Colonic mucosa (tissue), 4 donors: ENCODE data around the gene NEFH. TPM values are rescaled to one million over a fixed set of nuclear protein-coding genes. Genes with fewer than 3 reads are reported as not detected.
"Not testable (repeated sequence)": the region's sequence is repeated elsewhere in the genome, so short reads cannot be mapped to it uniquely, and the experiment has no call there.

Source experiments
- DNase-seq: peaks from one replicate; pipeline ENCODE4 v3.0.0-alpha.2; 2020
- H3K27ac ChIP-seq: fragments of 200-600 bp; one replicate; pipeline ENCODE4 v1.8.0; 2021
- H3K27me3 ChIP-seq: fragments of 200-600 bp; one replicate; pipeline ENCODE4 v1.8.0; 2021
- H3K36me3 ChIP-seq: fragments of 200-600 bp; one replicate; pipeline ENCODE4 v1.8.0; 2021
- H3K4me1 ChIP-seq: fragments of 200-600 bp; one replicate; pipeline ENCODE4 v1.8.0; 2021; ENCODE audit warnings: mild to moderate bottlenecking
- H3K4me3 ChIP-seq: fragments of 200-600 bp; one replicate; pipeline ENCODE4 v1.8.0; 2021
- H3K9ac ChIP-seq, 2 donors: one replicate each; pipeline ENCODE4 v1.7.0; 2013; ENCODE audit warnings: control low read depth in 2 of 2, low read depth in 2 of 2, low read length in 2 of 2
- H3K9me3 ChIP-seq: fragments of 200-600 bp; one replicate; pipeline ENCODE4 v1.8.0; 2021
- CTCF ChIP-seq: fragments of 200-600 bp; IDR thresholded peaks from one replicate; pipeline ENCODE4 v1.8.0; 2022; ENCODE audit warnings: antibody characterized with exemption, mild to moderate bottlenecking
- intact Hi-C: fragments of 100-400 bp; cut with DNase I; formaldehyde crosslinking; loops from one replicate; pipeline ENCODE4 v1.14.1; 2022
- total RNA-seq, 2 donors: library from RNA; stranded (reverse); fragmentation: NEBNext Ultra II Directional in 1 of 2; extraction: Animal tissue kit (Norgen Biotek cat#: 25700) in 1 of 2; gene quantifications; one replicate each; pipeline ENCODE4 v1.2.1, GENCODE V29; 2021
- donor health status: healthy.
- donor health status: DM: no; HTN: no; CAD: no.
- donor health status: DM: no; HTN: no; CAD: no.

The NEFH gene
- total RNA-seq: under 1 TPM; 0.42 TPM

- no peak for DNase-seq
- intact Hi-C loops: no loop called here
- H3K27me3 ChIP-seq: peaks cover 22% of the 10 kb centered on the region
Measured at GRCh38 chr22:29479417-29480261, at the start of gene NEFH. Gene NEFH, plus strand, starts transcription at chr22:29480218. Its CDS starts 45 bp downstream, at chr22:29480263.

GRCh38 chr22:29431986-29432385 is 48.0 kb upstream of the NEFH start:
- H3K4me3 ChIP-seq: no peak overlapping the region
- DNase-seq: no peak
- no peaks in the 10 kb centered on the region for H3K36me3 ChIP-seq
- intact Hi-C loops: no loop called here
- H3K9me3 ChIP-seq: no peaks in the 10 kb centered on the region
- no peaks in the 10 kb centered on the region for H3K4me1 ChIP-seq
- no peak for TF ChIP-seq CTCF
- no peak overlapping the region for H3K27ac ChIP-seq
- no peak overlapping the region for H3K9ac ChIP-seq
- H3K27me3 ChIP-seq: no peaks in the 10 kb centered on the region

More at GRCh38 chr22:29479417-29480261, at the start of gene NEFH:
- Histone ChIP-seq H3K4me1 (no peaks in the 10 kb centered on the region), H3K36me3 (no peaks in the 10 kb centered on the region), H3K9ac (no peak within 1 kb of the TSS), H3K27ac (no peak within 1 kb of the TSS), H3K4me3 (no peak within 1 kb of the TSS), H3K9me3 (no peaks in the 10 kb centered on the region)
- TF ChIP-seq CTCF: no peak

- no peaks in the 10 kb centered on the region for H3K27me3 ChIP-seq
- no peak for TF ChIP-seq CTCF
Measured at GRCh38 chr22:29433856-29434255, 46.2 kb upstream of the NEFH start.

GRCh38 chr22:29434288-29434687 is 45.7 kb upstream of the NEFH start:
- no peaks in the 10 kb centered on the region for H3K27me3 ChIP-seq
- no peaks in the 10 kb centered on the region for H3K9me3 ChIP-seq
- no peaks in the 10 kb centered on the region for H3K4me1 ChIP-seq
- no peak for TF ChIP-seq CTCF
- intact Hi-C loops: no loop called here
- H3K9ac ChIP-seq: no peak overlapping the region
- H3K27ac ChIP-seq: no peak overlapping the region
- DNase-seq: no peak
- no peak overlapping the region for H3K4me3 ChIP-seq
- no peaks in the 10 kb centered on the region for H3K36me3 ChIP-seq

More at GRCh38 chr22:29433856-29434255, 46.2 kb upstream of the NEFH start:
- no peak overlapping the region for H3K4me3 ChIP-seq
- intact Hi-C loops: no loop called here
- H3K36me3 ChIP-seq: no peaks in the 10 kb centered on the region
- no peaks in the 10 kb centered on the region for H3K9me3 ChIP-seq
- DNase-seq: no peak
- H3K4me1 ChIP-seq: no peaks in the 10 kb centered on the region
- H3K9ac ChIP-seq: no peak overlapping the region
- H3K27ac ChIP-seq: no peak overlapping the region

GRCh38 chr22:29435236-29436136 is 44.5 kb upstream of the NEFH start:
- H3K27me3 ChIP-seq: no peaks in the 10 kb centered on the region
- DNase-seq: no peak
- H3K4me1 ChIP-seq: no peaks in the 10 kb centered on the region
- intact Hi-C loops: no loop called here
- no peak overlapping the region for H3K27ac ChIP-seq
- no peak overlapping the region for H3K4me3 ChIP-seq
- H3K36me3 ChIP-seq: no peaks in the 10 kb centered on the region
- H3K9ac ChIP-seq: no peak overlapping the region
- TF ChIP-seq CTCF: no peak
- no peaks in the 10 kb centered on the region for H3K9me3 ChIP-seq

- H3K9ac ChIP-seq, H3K27me3 ChIP-seq, H3K4me1 ChIP-seq, H3K36me3 ChIP-seq, H3K27ac ChIP-seq, H3K9me3 ChIP-seq, intact Hi-C loops, DNase-seq, H3K4me3 ChIP-seq: not testable (repeated sequence)
Measured at GRCh38 chr22:29438283-29438682, 41.7 kb upstream of the NEFH start, which contains the start of gene RFPL1. Gene RFPL1, plus strand, starts transcription at chr22:29438583.
